Neutrophil (primary cell): ENCODE measurements around the gene TRIM10.

Experiments
- H3K27ac ChIP-seq: fragments of 200-600 bp; sonication (generic); 2 replicates; pipeline ENCODE4 v1.5.1; 2016; ENCODE audit warnings: mild to moderate bottlenecking, moderate library complexity
- H3K27me3 ChIP-seq: fragments of 200-600 bp; sonication (generic); 2 replicates; pipeline ENCODE4 v1.6.0; 2016; ENCODE audit warnings: mild to moderate bottlenecking
- H3K36me3 ChIP-seq: fragments of 200-600 bp; sonication (generic); 2 replicates; pipeline ENCODE4 v1.5.1; 2017
- H3K4me1 ChIP-seq, 2 experiments: fragments of 200-600 bp in 1 of 2; sonication (generic) in 1 of 2; 1 replicate in 1 of 2; 2 replicates in 1 of 2; pipeline versions ENCODE4 v1.5.1 to v1.6.1; 2013 to 2016; ENCODE audit warnings: low read depth in 1 of 2, low read length in 1 of 2, mild to moderate bottlenecking in 1 of 2, moderate library complexity in 1 of 2; ENCODE audit not compliant: control insufficient read depth in 1 of 2, insufficient read depth in 1 of 2
- H3K4me3 ChIP-seq, 2 experiments: fragments of 200-600 bp in 1 of 2; sonication (generic) in 1 of 2; 1 replicate in 1 of 2; 2 replicates in 1 of 2; pipeline ENCODE4 v1.5.1; 2013 to 2016; ENCODE audit warnings: low read depth in 1 of 2, low read length in 1 of 2, mild to moderate bottlenecking in 1 of 2, moderate library complexity in 1 of 2
- H3K9me3 ChIP-seq: fragments of 200-600 bp; sonication (generic); 2 replicates; pipeline ENCODE4 v1.5.1; 2016
- TF ChIP-seq, protein P1 (sequence below): fragments of 200-600 bp; sonication (generic); IDR thresholded peaks from 2 replicates; pipeline ENCODE4 v1.5.1; 2016; ENCODE audit warnings: antibody characterized with exemption

Gene TRIM10

DNA sequence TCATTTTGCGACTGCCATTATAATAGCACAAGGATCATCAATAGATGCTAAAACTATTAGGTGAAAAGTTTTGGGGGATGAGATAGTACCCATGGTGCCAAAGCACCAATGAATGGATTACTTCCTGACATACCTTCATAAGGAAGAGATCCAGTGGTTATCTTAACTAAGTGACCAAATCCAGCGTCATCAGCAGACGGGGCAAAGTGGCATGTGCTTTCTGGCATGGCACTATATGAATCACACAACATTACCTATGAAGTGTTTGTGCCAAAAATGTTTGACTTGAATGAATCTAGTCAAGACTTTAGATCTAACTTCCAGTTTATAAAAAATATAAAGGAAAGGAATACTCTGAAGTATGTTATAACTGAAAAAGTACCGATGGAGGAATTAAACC, 41.4 kb upstream of the TRIM10 start:
- peak overlapping the region in 1 of 2 experiments; percentile 17 for H3K4me3 ChIP-seq
- H3K9me3 ChIP-seq, result no peaks in the 10 kb centered on the region
- peak overlapping the region; percentile 78 for H3K27ac ChIP-seq
- TF ChIP-seq, protein P1, sequence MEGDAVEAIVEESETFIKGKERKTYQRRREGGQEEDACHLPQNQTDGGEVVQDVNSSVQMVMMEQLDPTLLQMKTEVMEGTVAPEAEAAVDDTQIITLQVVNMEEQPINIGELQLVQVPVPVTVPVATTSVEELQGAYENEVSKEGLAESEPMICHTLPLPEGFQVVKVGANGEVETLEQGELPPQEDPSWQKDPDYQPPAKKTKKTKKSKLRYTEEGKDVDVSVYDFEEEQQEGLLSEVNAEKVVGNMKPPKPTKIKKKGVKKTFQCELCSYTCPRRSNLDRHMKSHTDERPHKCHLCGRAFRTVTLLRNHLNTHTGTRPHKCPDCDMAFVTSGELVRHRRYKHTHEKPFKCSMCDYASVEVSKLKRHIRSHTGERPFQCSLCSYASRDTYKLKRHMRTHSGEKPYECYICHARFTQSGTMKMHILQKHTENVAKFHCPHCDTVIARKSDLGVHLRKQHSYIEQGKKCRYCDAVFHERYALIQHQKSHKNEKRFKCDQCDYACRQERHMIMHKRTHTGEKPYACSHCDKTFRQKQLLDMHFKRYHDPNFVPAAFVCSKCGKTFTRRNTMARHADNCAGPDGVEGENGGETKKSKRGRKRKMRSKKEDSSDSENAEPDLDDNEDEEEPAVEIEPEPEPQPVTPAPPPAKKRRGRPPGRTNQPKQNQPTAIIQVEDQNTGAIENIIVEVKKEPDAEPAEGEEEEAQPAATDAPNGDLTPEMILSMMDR, result no peak
- H3K36me3 ChIP-seq, result peaks cover 24% of the 10 kb centered on the region
- H3K27me3 ChIP-seq, result no peaks in the 10 kb centered on the region
- peaks cover 42 to 44% of the 10 kb centered on the region in 2 experiments for H3K4me1 ChIP-seq

DNA sequence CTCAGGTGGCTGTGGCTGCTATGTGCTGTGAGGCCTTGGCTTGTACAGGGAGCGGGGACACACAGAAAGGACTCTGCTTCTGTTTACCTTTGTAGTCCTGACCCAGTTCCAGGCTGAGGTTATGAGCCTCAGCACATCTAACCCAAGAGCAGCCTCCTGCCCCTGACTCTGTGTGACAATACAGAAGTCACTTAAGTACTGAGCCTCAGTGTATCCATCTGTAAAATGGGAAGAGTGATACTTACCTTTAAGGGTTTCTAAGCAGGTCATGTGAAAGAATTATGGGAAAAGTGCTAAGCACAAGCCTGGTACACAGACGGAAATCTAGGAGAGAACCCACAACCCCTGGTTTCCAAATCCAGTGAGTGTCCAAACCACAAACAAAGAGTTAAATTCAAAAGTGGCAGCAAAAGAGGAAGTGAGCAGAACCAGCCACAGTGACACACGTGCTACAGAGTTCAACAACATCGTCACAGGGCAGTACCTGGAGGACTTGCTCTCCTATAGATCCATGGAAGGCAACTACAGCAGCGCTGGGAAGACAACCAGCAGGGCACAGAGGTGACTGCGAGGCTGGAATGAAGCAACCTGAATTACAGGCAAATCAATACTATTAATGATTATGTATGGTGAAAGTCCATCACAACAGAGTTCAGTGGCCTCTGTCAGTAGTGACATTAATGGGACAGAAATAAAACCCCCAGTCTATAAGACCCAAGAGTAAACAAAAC, 39.7 kb upstream of the TRIM10 start:
- H3K4me1 ChIP-seq, result peaks cover 33 to 36% of the 10 kb centered on the region in 2 experiments
- peak overlapping the region in 1 of 2 experiments; percentile 17 for H3K4me3 ChIP-seq
- H3K27ac ChIP-seq, result peak overlapping the region; percentile 78
- TF ChIP-seq, protein P1, result no peak
- H3K27me3 ChIP-seq, result no peaks in the 10 kb centered on the region
- H3K9me3 ChIP-seq, result no peaks in the 10 kb centered on the region
- peaks cover 36% of the 10 kb centered on the region for H3K36me3 ChIP-seq

DNA sequence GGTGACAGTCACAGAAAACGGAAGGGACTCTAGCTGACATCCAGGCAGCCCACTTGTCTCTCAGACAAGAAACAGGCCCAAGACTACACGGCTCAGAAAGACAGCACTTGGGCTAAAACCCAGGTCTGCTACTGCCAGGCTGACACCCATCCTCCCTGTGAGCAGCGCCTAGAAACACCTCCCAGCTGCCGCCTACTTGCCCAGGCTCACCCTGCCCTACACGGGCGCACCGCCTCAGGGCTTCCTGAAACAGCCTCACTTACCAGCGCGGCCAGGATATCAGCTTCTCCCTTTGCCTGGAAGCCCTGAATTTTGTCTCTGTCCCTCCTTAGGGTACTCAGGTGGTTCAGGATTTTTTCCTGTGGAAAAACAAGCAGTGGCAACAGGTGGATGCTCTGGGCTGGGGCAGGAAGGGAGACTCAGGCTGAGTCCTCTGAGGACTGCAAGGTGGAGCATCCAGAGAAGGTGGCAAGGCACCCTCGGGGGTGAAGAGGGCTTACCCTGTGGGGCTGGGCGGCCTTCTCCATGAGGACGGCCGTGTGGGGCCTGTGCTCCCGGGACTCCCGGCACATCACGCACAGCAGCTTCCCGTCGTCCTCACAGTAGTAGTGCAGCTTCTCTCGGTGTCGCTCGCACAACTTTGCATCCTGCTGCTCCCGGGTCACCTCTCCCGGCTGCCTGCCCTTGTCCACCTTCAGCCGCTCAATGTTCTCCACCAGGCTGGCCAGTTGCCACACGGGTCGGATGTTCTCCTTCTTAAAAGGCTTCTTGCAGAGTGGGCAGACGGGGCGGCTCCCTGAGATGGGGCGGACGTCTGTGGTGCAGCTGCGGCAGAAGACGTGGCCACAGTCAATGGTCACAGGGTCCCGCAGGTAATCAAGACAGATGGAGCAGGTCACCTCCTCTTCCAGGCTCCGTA, 37.4 kb upstream of the TRIM10 start:
- Histone ChIP-seq H3K9me3 (no peaks in the 10 kb centered on the region), H3K4me3 (no peak overlapping the region), H3K36me3 (peaks cover 58% of the 10 kb centered on the region), H3K4me1 (peaks cover 30 to 32% of the 10 kb centered on the region in 2 experiments), H3K27me3 (no peaks in the 10 kb centered on the region), H3K27ac (no peak overlapping the region)
- TF ChIP-seq, protein P1, result no peak

DNA sequence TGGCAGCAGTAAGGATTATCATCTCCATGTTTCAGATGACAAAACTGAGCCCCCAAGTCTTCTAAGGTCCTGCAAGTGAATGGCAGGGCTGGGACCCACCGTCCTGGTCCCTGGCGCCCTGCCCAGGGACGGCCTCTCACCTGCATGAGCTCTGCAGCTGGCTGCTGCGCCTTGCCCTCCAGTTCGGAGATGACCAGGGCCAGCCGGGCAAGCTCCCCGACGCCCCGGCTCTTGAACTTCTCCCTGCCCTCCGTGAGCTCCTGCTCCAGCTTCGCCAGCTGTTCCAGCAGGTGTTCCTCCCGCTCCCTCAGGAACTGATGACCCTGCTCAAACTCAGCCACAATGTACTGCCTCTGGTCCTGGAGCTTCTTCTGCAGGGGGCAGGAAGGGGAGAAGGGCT, 35.4 kb upstream of the TRIM10 start:
- Histone ChIP-seq H3K36me3 (peaks cover 75% of the 10 kb centered on the region), H3K4me3 (no peak overlapping the region), H3K27ac (no peak overlapping the region), H3K4me1 (peaks cover 12% of the 10 kb centered on the region in 2 experiments), H3K9me3 (no peaks in the 10 kb centered on the region), H3K27me3 (no peaks in the 10 kb centered on the region)
- TF ChIP-seq, protein P1, result no peak

DNA sequence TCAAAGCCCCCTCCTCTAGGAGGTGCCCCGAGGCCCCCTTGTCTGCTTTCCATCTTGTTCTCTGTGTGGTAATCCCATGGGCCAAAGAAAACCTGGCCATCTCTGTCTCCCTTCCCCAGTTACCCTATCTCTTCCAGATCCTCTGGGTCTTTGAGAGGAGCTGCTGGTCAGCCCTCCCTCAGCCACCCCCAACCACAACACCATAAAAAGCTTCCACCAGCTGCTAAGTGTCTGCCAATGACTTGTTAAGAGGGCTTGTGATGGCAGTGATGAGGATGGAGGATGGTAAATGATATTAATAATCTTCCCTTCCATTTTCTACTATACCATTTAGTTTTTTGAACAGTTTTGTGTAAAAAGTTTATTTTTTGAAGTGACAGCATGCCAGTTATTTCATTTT, 34.9 kb upstream of the TRIM10 start:
- Histone ChIP-seq H3K4me1 (peaks cover 8% of the 10 kb centered on the region in 2 experiments), H3K36me3 (peaks cover 78% of the 10 kb centered on the region), H3K27ac (no peak overlapping the region), H3K9me3 (no peaks in the 10 kb centered on the region), H3K27me3 (no peaks in the 10 kb centered on the region), H3K4me3 (no peak overlapping the region)
- TF ChIP-seq, protein P1, result no peak
